GM10248 (cell line): ENCODE data around the gene DPH2.

Experiments used
- CTCF ChIA-PET: fragments of 300-600 bp; sonication (Branson Sonifier 250); formaldehyde crosslinking; extraction: SDS; loops from one replicate; lab custom pipeline; 2021; ENCODE audit warnings: antibody characterized with exemption; lab: Yijun Ruan, JAX
- POLR2A ChIA-PET: fragments of 350-650 bp; sonication (Branson Sonifier 250); formaldehyde crosslinking; extraction: SDS; loops from one replicate; lab custom pipeline; 2020; ENCODE audit warnings: antibody characterized with exemption; lab: Yijun Ruan, JAX
- DNase-seq: peaks from one replicate; pipeline ENCODE4 v3.0.0; 2012; ENCODE audit errors: extremely low spot score
- TF ChIP-seq, protein P1 (sequence below): IDR thresholded peaks from 2 replicates; pipeline ENCODE4 v1.5.1; 2012; ENCODE audit warnings: mild to moderate bottlenecking, low read depth; ENCODE audit errors: extremely low read depth, missing control alignments, control extremely low read depth

Gene DPH2

GRCh38 chr1:43991200-43991475 lies 21.3 kb downstream of the DPH2 start:
- TF ChIP-seq, protein P1, sequence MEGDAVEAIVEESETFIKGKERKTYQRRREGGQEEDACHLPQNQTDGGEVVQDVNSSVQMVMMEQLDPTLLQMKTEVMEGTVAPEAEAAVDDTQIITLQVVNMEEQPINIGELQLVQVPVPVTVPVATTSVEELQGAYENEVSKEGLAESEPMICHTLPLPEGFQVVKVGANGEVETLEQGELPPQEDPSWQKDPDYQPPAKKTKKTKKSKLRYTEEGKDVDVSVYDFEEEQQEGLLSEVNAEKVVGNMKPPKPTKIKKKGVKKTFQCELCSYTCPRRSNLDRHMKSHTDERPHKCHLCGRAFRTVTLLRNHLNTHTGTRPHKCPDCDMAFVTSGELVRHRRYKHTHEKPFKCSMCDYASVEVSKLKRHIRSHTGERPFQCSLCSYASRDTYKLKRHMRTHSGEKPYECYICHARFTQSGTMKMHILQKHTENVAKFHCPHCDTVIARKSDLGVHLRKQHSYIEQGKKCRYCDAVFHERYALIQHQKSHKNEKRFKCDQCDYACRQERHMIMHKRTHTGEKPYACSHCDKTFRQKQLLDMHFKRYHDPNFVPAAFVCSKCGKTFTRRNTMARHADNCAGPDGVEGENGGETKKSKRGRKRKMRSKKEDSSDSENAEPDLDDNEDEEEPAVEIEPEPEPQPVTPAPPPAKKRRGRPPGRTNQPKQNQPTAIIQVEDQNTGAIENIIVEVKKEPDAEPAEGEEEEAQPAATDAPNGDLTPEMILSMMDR = no peak
- CTCF ChIA-PET = interaction anchor here (1.7 to 2.4 kb wide), 3 partner anchors 14 to 57 kb away, joined by 6 to 9 read pairs (median 8); no protein-coding TSS in a partner anchor

DNA sequence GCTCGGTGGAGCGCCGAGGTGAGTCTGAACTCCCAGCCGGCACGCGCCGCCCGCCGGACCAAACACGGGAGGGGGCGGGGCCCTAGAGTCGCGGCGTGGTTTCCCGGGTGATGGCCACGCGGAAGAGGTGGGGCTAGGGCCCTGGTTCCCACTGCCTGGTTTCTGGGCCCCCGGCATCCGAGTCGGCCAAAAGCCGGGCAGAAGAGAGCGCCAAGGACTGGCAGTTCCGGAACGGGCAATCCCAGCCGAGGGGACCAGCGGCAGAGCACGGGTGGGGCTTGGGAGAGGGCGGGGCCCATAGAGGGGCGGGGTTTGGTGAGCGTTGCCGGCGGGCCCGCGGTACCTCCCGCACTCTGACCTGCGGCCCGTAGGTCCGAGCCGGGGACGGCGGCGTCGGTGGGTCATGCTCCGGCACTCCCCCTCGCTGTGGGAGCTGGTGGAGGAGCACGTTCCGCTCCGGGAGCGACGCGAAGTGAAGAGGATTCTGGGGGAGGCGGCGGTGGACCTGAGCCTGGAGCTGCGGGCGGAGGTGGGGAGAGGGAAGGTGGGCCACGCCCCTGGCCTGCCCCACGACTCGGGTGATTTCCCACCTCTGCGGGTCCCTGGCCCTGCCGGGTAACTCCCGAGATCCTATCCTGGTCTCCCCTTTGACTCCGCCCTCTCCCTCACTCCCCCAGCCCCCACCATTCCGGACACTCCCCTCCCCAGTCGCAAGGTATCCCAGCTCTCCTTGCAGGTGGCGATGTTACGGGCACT lies 21.8 kb downstream of the DPH2 start, which contains the start of gene CCDC24:
Gene CCDC24, plus strand, starts transcription at position 124 of the 756 bp plus-strand sequence. Its CDS starts 280 bp downstream, at position 404.
- TF ChIP-seq, protein P1 = no peak

More at GRCh38 chr1:43991200-43991475, 21.3 kb downstream of the DPH2 start:
- POLR2A ChIA-PET = no interaction called here
- DNase-seq = no peak

GRCh38 chr1:43992232-43992995 lies 22.6 kb downstream of the DPH2 start:
- POLR2A ChIA-PET = interaction anchor here (0.6 to 1.0 kb wide), 2 partner anchors 16 to 17 kb away, joined by 3 to 4 read pairs; partner anchors contain the start of gene ATP6V0B
- CTCF ChIA-PET = interaction anchor here (1.0 to 6.4 kb wide), 7 partner anchors 13 to 661 kb away, joined by 3 to 59 read pairs (median 6); no protein-coding TSS in a partner anchor
- DNase-seq = no peak
- TF ChIP-seq, protein P1 = no peak

More for the DNA sequence above, 21.8 kb downstream of the DPH2 start, which contains the start of gene CCDC24:
- DNase-seq = peak; percentile 90
- POLR2A ChIA-PET = interaction anchor here (1.0 kb wide), 1 partner anchor 17 kb away, joined by 4 read pairs; the partner anchor contains the start of gene ATP6V0B
- CTCF ChIA-PET = interaction anchor here (1.3 to 6.4 kb wide), 4 partner anchors 14 to 57 kb away, joined by 3 to 59 read pairs (median 16); no protein-coding TSS in a partner anchor

DNA sequence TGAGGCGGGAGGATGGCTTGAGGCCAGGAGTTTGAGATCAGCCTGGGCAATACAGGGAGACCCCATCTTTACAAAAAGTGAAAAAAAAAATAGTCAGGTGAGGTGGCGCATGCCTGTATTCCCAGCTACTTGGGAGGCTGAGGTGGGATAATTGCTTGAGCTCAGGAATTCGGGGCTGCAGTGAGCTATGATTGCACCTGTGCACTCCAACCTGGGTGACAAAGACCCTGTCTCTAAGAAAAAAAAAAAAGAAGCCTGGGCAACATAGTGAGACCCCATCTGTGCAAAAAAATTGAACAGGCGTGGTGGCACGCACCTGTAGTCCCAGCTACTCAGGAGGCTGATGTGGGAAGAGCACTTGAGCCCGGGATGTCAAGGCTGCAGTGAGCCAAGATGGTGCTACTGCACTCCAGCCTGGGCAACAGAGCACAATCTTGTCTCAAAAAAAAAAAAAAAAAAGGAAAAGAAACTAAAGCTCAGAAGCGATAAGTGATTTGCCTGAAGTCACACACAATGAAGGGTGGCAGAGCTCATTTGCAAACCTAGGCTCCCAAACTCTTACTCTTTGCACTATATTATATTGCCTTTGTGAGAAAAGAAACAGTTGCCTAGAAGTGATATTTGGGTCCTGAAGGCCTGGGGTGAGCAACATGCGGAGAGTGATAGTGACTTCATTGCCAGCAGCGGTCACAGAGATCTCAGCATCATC lies 23.6 kb downstream of the DPH2 start:
- TF ChIP-seq, protein P1 = no peak
- no peak for DNase-seq
- ChIA-PET CTCF (interaction anchor here (1.0 to 6.4 kb wide), 7 partner anchors 10 to 660 kb away, joined by 3 to 59 read pairs (median 6); no protein-coding TSS in a partner anchor), POLR2A (interaction anchor here (0.6 kb wide), 1 partner anchor 15 kb away, joined by 3 read pairs; no protein-coding TSS in a partner anchor)

GRCh38 chr1:43994071-43994470 lies 24.3 kb downstream of the DPH2 start:
- ChIA-PET CTCF (interaction anchor here (1.3 to 6.4 kb wide), 5 partner anchors 9 to 659 kb away, joined by 3 to 59 read pairs (median 6); no protein-coding TSS in a partner anchor), POLR2A (no interaction called here)
- no peak for DNase-seq
- TF ChIP-seq, protein P1 = no peak
